ENCODE results near the gene REPIN1.

GRCh38 chr7:150345012-150345411, 23.6 kb upstream of the REPIN1 start:
- TF ChIP-seq CTCF (IDR thresholded peaks at IDR 0.05), result no peak
- no peak for TF ChIP-seq ZFX (IDR thresholded peaks at IDR 0.05; ENCODE audit: borderline replicate concordance)

Data from 22Rv1 (cell line).